ENCODE measurements around the gene SNORC. TPM values are rescaled to one million over a fixed set of nuclear protein-coding genes. Genes with fewer than 3 reads are reported as not detected.

SNORC gene
- total and polyA plus RNA-seq, 2 of the 13 experiments (the other 11 are each of a cell fraction or from before 2014, with no cell fraction given), result 59.1 to 86.1 TPM

DNA sequence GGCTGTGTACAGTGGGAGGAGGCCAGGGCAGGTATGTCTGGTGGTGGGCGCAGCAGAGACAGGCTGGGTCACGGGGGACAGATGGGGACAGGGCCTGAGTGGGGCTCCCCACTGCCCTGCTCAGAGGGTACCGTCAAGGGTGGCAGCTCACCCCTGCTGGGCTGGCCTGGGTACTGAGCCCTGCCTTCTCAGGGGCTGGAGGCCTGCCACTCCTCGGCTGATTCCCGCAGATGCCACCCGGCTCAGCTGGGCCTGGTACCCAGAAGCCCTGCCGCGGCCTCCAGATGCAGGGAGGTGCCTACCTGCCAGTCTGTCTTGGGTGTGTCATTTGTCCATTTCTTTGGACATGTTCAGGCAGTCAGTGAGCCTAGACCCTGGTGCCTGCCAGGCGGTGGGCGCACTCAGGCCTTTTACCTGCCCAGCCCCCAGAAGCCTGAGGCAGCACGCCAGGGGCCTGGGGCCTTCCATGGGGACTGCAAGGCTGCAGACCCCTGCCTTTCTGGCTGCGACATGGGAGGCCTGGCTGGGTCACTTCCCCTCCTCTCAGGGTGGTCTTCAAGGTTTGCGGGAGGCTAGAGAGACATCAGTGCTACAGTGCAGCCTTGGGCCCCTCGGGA is 3.3 kb downstream of the SNORC start (continued):
- TF ChIP-seq ZNF570 (CRISPR knock-in tag; IDR thresholded peaks at IDR 0.05; ENCODE audit: borderline replicate concordance) (no peak), ZFP82 (CRISPR knock-in tag; IDR thresholded peaks at IDR 0.05; ENCODE audit: borderline replicate concordance) (no peak), ZNF644 (CRISPR knock-in tag; IDR thresholded peaks at IDR 0.05; ENCODE audit: low read depth) (no peak), NCOA1 (CRISPR knock-in tag; IDR thresholded peaks at IDR 0.05) (no peak), TCF7L2 (IDR thresholded peaks at IDR 0.05; ENCODE audit: low read depth, low read length) (no peak), ZNF484 (CRISPR knock-in tag; IDR thresholded peaks at IDR 0.05; ENCODE audit: borderline replicate concordance, low read depth) (no peak), ELF4 (CRISPR knock-in tag; IDR thresholded peaks at IDR 0.05; ENCODE audit: borderline replicate concordance) (no peak), RBM22 (optimal IDR thresholded peaks at IDR 0.05; ENCODE audit: low read length) (peak; percentile 60), TSC22D2 (CRISPR knock-in tag; IDR thresholded peaks at IDR 0.05; ENCODE audit: borderline replicate concordance) (no peak), ZFY (CRISPR knock-in tag; IDR thresholded peaks at IDR 0.05) (no peak), FOXA1 (IDR thresholded peaks at IDR 0.05) (no peak), FOXA1 (CRISPR knock-in tag; IDR thresholded peaks at IDR 0.05) (no peak), ZNF468 (CRISPR knock-in tag; IDR thresholded peaks at IDR 0.05) (no peak), NFRKB (IDR thresholded peaks at IDR 0.05) (no peak), NFYC (CRISPR knock-in tag; IDR thresholded peaks at IDR 0.05) (no peak), ZNF678 (CRISPR knock-in tag; IDR thresholded peaks at IDR 0.05) (no peak)
- TF ChIP-seq, protein P1, sequence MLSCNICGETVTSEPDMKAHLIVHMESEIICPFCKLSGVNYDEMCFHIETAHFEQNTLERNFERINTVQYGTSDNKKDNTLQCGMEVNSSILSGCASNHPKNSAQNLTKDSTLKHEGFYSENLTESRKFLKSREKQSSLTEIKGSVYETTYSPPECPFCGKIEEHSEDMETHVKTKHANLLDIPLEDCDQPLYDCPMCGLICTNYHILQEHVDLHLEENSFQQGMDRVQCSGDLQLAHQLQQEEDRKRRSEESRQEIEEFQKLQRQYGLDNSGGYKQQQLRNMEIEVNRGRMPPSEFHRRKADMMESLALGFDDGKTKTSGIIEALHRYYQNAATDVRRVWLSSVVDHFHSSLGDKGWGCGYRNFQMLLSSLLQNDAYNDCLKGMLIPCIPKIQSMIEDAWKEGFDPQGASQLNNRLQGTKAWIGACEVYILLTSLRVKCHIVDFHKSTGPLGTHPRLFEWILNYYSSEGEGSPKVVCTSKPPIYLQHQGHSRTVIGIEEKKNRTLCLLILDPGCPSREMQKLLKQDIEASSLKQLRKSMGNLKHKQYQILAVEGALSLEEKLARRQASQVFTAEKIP (CRISPR knock-in tag; IDR thresholded peaks at IDR 0.05; ENCODE audit: borderline replicate concordance), result no peak
- TF ChIP-seq, protein P2, sequence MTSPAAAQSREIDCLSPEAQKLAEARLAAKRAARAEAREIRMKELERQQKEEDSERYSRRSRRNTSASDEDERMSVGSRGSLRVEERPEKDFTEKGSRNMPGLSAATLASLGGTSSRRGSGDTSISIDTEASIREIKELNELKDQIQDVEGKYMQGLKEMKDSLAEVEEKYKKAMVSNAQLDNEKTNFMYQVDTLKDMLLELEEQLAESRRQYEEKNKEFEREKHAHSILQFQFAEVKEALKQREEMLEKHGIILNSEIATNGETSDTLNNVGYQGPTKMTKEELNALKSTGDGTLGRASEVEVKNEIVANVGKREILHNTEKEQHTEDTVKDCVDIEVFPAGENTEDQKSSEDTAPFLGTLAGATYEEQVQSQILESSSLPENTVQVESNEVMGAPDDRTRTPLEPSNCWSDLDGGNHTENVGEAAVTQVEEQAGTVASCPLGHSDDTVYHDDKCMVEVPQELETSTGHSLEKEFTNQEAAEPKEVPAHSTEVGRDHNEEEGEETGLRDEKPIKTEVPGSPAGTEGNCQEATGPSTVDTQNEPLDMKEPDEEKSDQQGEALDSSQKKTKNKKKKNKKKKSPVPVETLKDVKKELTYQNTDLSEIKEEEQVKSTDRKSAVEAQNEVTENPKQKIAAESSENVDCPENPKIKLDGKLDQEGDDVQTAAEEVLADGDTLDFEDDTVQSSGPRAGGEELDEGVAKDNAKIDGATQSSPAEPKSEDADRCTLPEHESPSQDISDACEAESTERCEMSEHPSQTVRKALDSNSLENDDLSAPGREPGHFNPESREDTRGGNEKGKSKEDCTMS (CRISPR knock-in tag; conservative IDR thresholded peaks at IDR 0.05), result no peak
- TF ChIP-seq, protein P3, sequence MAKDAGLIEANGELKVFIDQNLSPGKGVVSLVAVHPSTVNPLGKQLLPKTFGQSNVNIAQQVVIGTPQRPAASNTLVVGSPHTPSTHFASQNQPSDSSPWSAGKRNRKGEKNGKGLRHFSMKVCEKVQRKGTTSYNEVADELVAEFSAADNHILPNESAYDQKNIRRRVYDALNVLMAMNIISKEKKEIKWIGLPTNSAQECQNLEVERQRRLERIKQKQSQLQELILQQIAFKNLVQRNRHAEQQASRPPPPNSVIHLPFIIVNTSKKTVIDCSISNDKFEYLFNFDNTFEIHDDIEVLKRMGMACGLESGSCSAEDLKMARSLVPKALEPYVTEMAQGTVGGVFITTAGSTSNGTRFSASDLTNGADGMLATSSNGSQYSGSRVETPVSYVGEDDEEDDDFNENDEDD (CRISPR knock-in tag; IDR thresholded peaks at IDR 0.05; ENCODE audit: borderline replicate concordance), result no peak
- TF ChIP-seq, protein P4, sequence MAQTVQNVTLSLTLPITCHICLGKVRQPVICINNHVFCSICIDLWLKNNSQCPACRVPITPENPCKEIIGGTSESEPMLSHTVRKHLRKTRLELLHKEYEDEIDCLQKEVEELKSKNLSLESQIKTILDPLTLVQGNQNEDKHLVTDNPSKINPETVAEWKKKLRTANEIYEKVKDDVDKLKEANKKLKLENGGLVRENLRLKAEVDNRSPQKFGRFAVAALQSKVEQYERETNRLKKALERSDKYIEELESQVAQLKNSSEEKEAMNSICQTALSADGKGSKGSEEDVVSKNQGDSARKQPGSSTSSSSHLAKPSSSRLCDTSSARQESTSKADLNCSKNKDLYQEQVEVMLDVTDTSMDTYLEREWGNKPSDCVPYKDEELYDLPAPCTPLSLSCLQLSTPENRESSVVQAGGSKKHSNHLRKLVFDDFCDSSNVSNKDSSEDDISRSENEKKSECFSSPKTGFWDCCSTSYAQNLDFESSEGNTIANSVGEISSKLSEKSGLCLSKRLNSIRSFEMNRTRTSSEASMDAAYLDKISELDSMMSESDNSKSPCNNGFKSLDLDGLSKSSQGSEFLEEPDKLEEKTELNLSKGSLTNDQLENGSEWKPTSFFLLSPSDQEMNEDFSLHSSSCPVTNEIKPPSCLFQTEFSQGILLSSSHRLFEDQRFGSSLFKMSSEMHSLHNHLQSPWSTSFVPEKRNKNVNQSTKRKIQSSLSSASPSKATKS (CRISPR knock-in tag; IDR thresholded peaks at IDR 0.05), result no peak
- TF ChIP-seq, protein P5, sequence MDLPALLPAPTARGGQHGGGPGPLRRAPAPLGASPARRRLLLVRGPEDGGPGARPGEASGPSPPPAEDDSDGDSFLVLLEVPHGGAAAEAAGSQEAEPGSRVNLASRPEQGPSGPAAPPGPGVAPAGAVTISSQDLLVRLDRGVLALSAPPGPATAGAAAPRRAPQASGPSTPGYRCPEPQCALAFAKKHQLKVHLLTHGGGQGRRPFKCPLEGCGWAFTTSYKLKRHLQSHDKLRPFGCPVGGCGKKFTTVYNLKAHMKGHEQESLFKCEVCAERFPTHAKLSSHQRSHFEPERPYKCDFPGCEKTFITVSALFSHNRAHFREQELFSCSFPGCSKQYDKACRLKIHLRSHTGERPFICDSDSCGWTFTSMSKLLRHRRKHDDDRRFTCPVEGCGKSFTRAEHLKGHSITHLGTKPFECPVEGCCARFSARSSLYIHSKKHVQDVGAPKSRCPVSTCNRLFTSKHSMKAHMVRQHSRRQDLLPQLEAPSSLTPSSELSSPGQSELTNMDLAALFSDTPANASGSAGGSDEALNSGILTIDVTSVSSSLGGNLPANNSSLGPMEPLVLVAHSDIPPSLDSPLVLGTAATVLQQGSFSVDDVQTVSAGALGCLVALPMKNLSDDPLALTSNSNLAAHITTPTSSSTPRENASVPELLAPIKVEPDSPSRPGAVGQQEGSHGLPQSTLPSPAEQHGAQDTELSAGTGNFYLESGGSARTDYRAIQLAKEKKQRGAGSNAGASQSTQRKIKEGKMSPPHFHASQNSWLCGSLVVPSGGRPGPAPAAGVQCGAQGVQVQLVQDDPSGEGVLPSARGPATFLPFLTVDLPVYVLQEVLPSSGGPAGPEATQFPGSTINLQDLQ (CRISPR knock-in tag; IDR thresholded peaks at IDR 0.05), result no peak
